ENCODE measurements around the gene PCDHB2.

Gene PCDHB2

DNA sequence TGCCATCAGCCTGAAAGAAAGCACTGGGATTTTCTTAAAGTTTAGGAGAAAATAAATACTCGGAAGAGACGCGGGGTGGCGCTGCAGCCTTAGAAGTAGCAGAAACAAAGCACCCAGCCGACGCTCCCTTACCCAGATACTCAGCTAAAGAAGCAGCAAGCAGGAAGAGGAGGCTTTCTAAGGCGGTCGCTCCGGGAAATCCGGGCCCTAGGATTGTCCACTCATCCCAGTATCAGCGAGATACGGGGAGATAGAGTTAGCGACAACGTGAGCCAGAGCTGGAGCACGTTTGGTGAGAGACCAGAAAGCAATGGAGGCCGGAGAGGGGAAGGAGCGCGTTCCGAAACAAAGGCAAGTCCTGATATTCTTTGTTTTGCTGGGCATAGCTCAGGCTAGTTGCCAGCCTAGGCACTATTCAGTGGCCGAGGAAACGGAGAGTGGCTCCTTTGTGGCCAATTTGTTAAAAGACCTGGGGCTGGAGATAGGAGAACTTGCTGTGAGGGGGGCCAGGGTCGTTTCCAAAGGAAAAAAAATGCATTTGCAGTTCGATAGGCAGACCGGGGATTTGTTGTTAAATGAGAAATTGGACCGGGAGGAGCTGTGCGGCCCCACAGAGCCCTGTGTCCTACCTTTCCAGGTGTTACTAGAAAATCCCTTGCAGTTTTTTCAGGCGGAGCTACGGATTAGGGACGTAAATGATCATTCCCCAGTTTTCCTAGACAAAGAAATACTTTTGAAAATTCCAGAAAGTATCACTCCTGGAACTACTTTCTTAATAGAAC lies at the start of gene PCDHB2:
Gene PCDHB2 (plus strand): TSS at position 135 of the 782 bp plus-strand sequence. CDS start 176 bp downstream, at position 311.
- no peak within 1 kb of the TSS for H3K4me2 ChIP-seq (ENCODE audit: insufficient read depth, low read length)
- H3K4me3 ChIP-seq (ENCODE audit: low read depth in 1 of 2, low read length in 2 of 2): no peak within 1 kb of the TSS
- no peak within 1 kb of the TSS for H3K27ac ChIP-seq (ENCODE audit: low read length)
- H3K4me1 ChIP-seq (ENCODE audit: insufficient read depth, low read length): no peaks in the 10 kb centered on the region
- H2AFZ ChIP-seq (ENCODE audit: low read depth, low read length): no peak within 1 kb of the TSS
- H3K9me3 ChIP-seq (ENCODE audit: insufficient read depth, low read length, severe bottlenecking): no peaks in the 10 kb centered on the region
- ATAC-seq (ENCODE audit: insufficient read depth, low read depth) (no peak), DNase-seq (no peak)
- TF ChIP-seq EZH2 (IDR thresholded peaks at IDR 0.05; ENCODE audit: borderline replicate concordance, low read depth, low read length, severe bottlenecking): no peak
- TF ChIP-seq, protein P1, sequence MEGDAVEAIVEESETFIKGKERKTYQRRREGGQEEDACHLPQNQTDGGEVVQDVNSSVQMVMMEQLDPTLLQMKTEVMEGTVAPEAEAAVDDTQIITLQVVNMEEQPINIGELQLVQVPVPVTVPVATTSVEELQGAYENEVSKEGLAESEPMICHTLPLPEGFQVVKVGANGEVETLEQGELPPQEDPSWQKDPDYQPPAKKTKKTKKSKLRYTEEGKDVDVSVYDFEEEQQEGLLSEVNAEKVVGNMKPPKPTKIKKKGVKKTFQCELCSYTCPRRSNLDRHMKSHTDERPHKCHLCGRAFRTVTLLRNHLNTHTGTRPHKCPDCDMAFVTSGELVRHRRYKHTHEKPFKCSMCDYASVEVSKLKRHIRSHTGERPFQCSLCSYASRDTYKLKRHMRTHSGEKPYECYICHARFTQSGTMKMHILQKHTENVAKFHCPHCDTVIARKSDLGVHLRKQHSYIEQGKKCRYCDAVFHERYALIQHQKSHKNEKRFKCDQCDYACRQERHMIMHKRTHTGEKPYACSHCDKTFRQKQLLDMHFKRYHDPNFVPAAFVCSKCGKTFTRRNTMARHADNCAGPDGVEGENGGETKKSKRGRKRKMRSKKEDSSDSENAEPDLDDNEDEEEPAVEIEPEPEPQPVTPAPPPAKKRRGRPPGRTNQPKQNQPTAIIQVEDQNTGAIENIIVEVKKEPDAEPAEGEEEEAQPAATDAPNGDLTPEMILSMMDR (IDR thresholded peaks at IDR 0.05; ENCODE audit: borderline replicate concordance, extremely low read depth, low read length, poor library complexity, severe bottlenecking): no peak
- no peaks in the 10 kb centered on the region for H3K36me3 ChIP-seq (ENCODE audit: insufficient read depth, low read length)
- no peaks in the 10 kb centered on the region for H4K20me1 ChIP-seq (ENCODE audit: insufficient read depth, low read length)
- no peaks in the 10 kb centered on the region for H3K27me3 ChIP-seq (ENCODE audit: insufficient read depth, low read length, poor library complexity)
- H3K9ac ChIP-seq (ENCODE audit: low read depth, low read length): no peak within 1 kb of the TSS
- no peaks in the 10 kb centered on the region for H3K79me2 ChIP-seq (ENCODE audit: insufficient read depth, low read length)

DNA sequence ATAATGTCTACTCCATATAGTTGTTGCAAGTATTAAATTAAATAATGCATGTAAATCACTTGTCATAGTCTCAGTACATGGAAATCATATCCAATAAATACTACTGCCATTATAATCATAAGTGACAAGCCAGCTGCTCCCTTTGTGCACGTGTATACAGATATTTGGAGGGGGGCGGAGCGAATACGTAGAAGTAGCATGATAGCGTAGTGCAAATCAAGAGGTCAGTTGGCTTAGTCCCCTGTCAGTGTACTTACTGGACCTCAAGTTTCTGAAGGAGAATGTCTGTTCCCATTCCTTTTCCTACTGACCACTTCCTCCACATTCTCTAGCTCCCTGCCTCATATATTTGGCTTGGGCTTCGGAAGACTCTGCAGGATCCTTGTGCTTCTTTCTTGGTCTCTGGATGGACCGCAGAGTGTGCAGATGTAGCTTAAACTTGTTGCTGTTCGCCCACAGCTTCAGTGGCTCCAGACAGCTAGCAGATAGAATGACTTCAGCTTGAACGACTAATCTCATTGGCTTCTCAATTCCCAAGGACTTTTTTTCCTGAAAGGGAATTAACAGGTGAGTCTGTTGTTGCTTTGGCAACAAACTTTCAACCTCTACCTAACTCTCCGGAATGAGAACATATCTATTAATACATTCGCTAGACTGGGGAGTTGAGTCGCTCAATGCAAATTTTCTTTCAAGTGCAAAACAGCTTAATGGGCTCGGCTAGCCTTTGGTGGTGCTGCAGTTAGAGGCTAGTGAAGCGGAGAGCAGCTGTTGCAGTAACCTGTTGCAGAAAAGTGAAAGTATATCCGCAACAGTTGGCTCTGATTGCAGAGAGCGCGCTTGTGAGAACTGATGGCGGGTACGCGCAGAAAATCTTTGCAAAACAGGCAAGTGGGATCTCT lies 43.5 kb upstream of the PCDHB2 start, which contains the start of gene PCDHB1:
Gene PCDHB1 (plus strand): TSS at position 753 of the 899 bp plus-strand sequence. CDS start 97 bp downstream, at position 850.
- no peaks in the 10 kb centered on the region for H3K27me3 ChIP-seq (ENCODE audit: insufficient read depth, low read length, poor library complexity)

DNA sequence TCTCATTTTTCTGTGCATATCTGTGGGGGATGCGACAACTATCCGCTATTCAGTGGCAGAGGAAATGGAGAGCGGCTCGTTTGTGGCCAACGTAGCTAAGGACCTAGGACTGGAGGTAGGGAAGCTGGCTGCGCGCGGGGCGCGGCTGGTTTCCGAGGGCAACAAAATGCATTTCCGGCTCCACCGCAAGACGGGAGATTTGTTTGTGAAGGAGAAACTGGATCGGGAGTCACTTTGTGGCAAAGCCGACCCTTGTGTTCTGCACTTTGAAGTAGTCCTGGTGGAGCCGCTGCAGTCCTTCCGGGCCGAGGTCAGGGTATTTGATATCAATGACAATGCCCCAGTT lies 42.9 kb upstream of the PCDHB2 start:
- no peaks in the 10 kb centered on the region for H3K27me3 ChIP-seq (ENCODE audit: insufficient read depth, low read length, poor library complexity)
- DNase-seq (no peak), ATAC-seq (ENCODE audit: insufficient read depth, low read depth) (no peak)
- no peaks in the 10 kb centered on the region for H3K4me1 ChIP-seq (ENCODE audit: insufficient read depth, low read length)
- no peak overlapping the region for H3K4me2 ChIP-seq (ENCODE audit: insufficient read depth, low read length)
- H3K9me3 ChIP-seq (ENCODE audit: insufficient read depth, low read length, severe bottlenecking): no peaks in the 10 kb centered on the region
- H4K20me1 ChIP-seq (ENCODE audit: insufficient read depth, low read length): no peaks in the 10 kb centered on the region
- no peak overlapping the region for H3K27ac ChIP-seq (ENCODE audit: low read length)
- no peaks in the 10 kb centered on the region for H3K79me2 ChIP-seq (ENCODE audit: insufficient read depth, low read length)
- H3K9ac ChIP-seq (ENCODE audit: low read depth, low read length): no peak overlapping the region
- no peak overlapping the region for H3K4me3 ChIP-seq (ENCODE audit: low read depth in 1 of 2, low read length in 2 of 2)
- no peaks in the 10 kb centered on the region for H3K36me3 ChIP-seq (ENCODE audit: insufficient read depth, low read length)
- TF ChIP-seq, protein P1 (IDR thresholded peaks at IDR 0.05; ENCODE audit: borderline replicate concordance, extremely low read depth, low read length, poor library complexity, severe bottlenecking): no peak
- TF ChIP-seq EZH2 (IDR thresholded peaks at IDR 0.05; ENCODE audit: borderline replicate concordance, low read depth, low read length, severe bottlenecking): no peak
- H2AFZ ChIP-seq (ENCODE audit: low read depth, low read length): no peak overlapping the region

More for the DNA sequence above, 43.5 kb upstream of the PCDHB2 start, which contains the start of gene PCDHB1:
- H3K4me1 ChIP-seq (ENCODE audit: insufficient read depth, low read length): no peaks in the 10 kb centered on the region
- H3K79me2 ChIP-seq (ENCODE audit: insufficient read depth, low read length): no peaks in the 10 kb centered on the region
- TF ChIP-seq, protein P1 (IDR thresholded peaks at IDR 0.05; ENCODE audit: borderline replicate concordance, extremely low read depth, low read length, poor library complexity, severe bottlenecking): no peak
- TF ChIP-seq EZH2 (IDR thresholded peaks at IDR 0.05; ENCODE audit: borderline replicate concordance, low read depth, low read length, severe bottlenecking): no peak
- no peak within 1 kb of the TSS for H2AFZ ChIP-seq (ENCODE audit: low read depth, low read length)
- no peak within 1 kb of the TSS for H3K4me2 ChIP-seq (ENCODE audit: insufficient read depth, low read length)
- H4K20me1 ChIP-seq (ENCODE audit: insufficient read depth, low read length): no peaks in the 10 kb centered on the region
- H3K9ac ChIP-seq (ENCODE audit: low read depth, low read length): no peak within 1 kb of the TSS
- H3K4me3 ChIP-seq (ENCODE audit: low read depth in 1 of 2, low read length in 2 of 2): no peak within 1 kb of the TSS
- H3K27ac ChIP-seq (ENCODE audit: low read length): no peak within 1 kb of the TSS
- no peaks in the 10 kb centered on the region for H3K36me3 ChIP-seq (ENCODE audit: insufficient read depth, low read length)
- no peaks in the 10 kb centered on the region for H3K9me3 ChIP-seq (ENCODE audit: insufficient read depth, low read length, severe bottlenecking)
- no peak for ATAC-seq (ENCODE audit: insufficient read depth, low read depth)
- no peak for DNase-seq

Measured in DND-41 (cell line).